HG03060 (cell line): ENCODE data around the gene RAPGEFL1.
"Not testable (repeated sequence)": the region's sequence is repeated elsewhere in the genome, so short reads cannot be mapped to it uniquely, and the experiment has no call there.

ENCODE experiments used
- ATAC-seq: cut with Tn5 transposase; IDR thresholded peaks from one replicate; pipeline ENCODE4 v1.9.1; 2021; ENCODE audit warnings: low read depth, moderate number of reproducible peaks; ENCODE audit not compliant: unreplicated experiment

The RAPGEFL1 gene

GRCh38 chr17:40198576-40198975 lies 21.3 kb downstream of the RAPGEFL1 start:
- no peak for ATAC-seq

- ATAC-seq: no peak
These were observed 25.9 kb downstream of the RAPGEFL1 start for GRCh38 chr17:40203131-40203530.

- ATAC-seq: not testable (repeated sequence)
These were observed 28.9 kb downstream of the RAPGEFL1 start for GRCh38 chr17:40206193-40206592.

GRCh38 chr17:40209404-40210093 lies 32.3 kb downstream of the RAPGEFL1 start:
- no peak for ATAC-seq

- ATAC-seq: not testable (repeated sequence)
These were observed 36.6 kb downstream of the RAPGEFL1 start for GRCh38 chr17:40213914-40214313.

- no peak for ATAC-seq
These were observed 40.9 kb downstream of the RAPGEFL1 start for GRCh38 chr17:40218006-40218739.

GRCh38 chr17:40218740-40219593 lies 41.7 kb downstream of the RAPGEFL1 start, which contains the start of gene WIPF2:
WIPF2 (plus strand) TSS chr17:40219304; CDS start chr17:40256460, 37,156 bp downstream.
- ATAC-seq: peak; percentile 68

GRCh38 chr17:40219594-40220338 lies 42.5 kb downstream of the RAPGEFL1 start:
- no peak for ATAC-seq

GRCh38 chr17:40224718-40225550 lies 47.7 kb downstream of the RAPGEFL1 start:
- ATAC-seq: no peak

- not testable (repeated sequence) for ATAC-seq
These were observed 51.9 kb downstream of the RAPGEFL1 start for GRCh38 chr17:40229146-40229545.

- ATAC-seq: no peak
These were observed 53.4 kb downstream of the RAPGEFL1 start for GRCh38 chr17:40230670-40231069.

GRCh38 chr17:40231928-40232327 lies 54.7 kb downstream of the RAPGEFL1 start:
- ATAC-seq: not testable (repeated sequence)

GRCh38 chr17:40241252-40241834 lies 64.1 kb downstream of the RAPGEFL1 start:
- ATAC-seq: no peak

- no peak for ATAC-seq
These were observed 65.5 kb downstream of the RAPGEFL1 start for GRCh38 chr17:40242774-40243173.

- ATAC-seq: no peak
These were observed 66.5 kb downstream of the RAPGEFL1 start for GRCh38 chr17:40243761-40244160.

- no peak for ATAC-seq
These were observed 67.0 kb downstream of the RAPGEFL1 start for GRCh38 chr17:40244255-40244654.
